H9 (cell line): ENCODE data around the gene SCTR. TPM values are rescaled to one million over a fixed set of nuclear protein-coding genes. Genes with fewer than 3 reads are reported as not detected.

ENCODE experiments used
- DNase-seq: peaks from one replicate; pipeline ENCODE4 v3.0.0-alpha.2; 2017
- H2AFZ ChIP-seq: one replicate; pipeline ENCODE4 v1.6.1; 2013; ENCODE audit warnings: mild to moderate bottlenecking, low read length, control low read depth, moderate library complexity
- H2AK5ac ChIP-seq: 2 replicates; pipeline ENCODE4 v1.6.1; 2013; ENCODE audit warnings: low read length, control low read depth, mixed read lengths; ENCODE audit not compliant: insufficient read length
- H2BK120ac ChIP-seq: one replicate; pipeline ENCODE4 v1.6.1; 2013; ENCODE audit warnings: low read depth, mild to moderate bottlenecking, low read length, control low read depth, inconsistent platforms; ENCODE audit not compliant: poor library complexity, severe bottlenecking
- H2BK12ac ChIP-seq: 2 replicates; pipeline ENCODE4 v1.6.1; 2013; ENCODE audit warnings: low read length, control low read depth, mixed read lengths, low read depth; ENCODE audit not compliant: insufficient read length
- H2BK15ac ChIP-seq: 2 replicates; pipeline ENCODE4 v1.6.1; 2013; ENCODE audit warnings: low read depth, low read length, control low read depth
- H2BK20ac ChIP-seq: one replicate; pipeline ENCODE4 v1.6.1; 2013; ENCODE audit warnings: low read depth, mild to moderate bottlenecking, low read length, control low read depth, inconsistent platforms; ENCODE audit not compliant: poor library complexity, severe bottlenecking
- H2BK5ac ChIP-seq: 2 replicates; pipeline ENCODE4 v1.6.1; 2013; ENCODE audit warnings: low read length, control low read depth, mixed read lengths; ENCODE audit not compliant: insufficient read length
- H3K14ac ChIP-seq: 2 replicates; pipeline ENCODE4 v1.6.1; 2013; ENCODE audit warnings: low read length, control low read depth; ENCODE audit not compliant: insufficient read depth
- H3K18ac ChIP-seq: 2 replicates; pipeline ENCODE4 v1.6.1; 2013; ENCODE audit warnings: low read depth, mild to moderate bottlenecking, mixed read lengths, low read length, control low read depth; ENCODE audit not compliant: insufficient read length
- H3K23ac ChIP-seq: 2 replicates; pipeline ENCODE4 v1.6.1; 2013; ENCODE audit warnings: low read length, control low read depth, mixed read lengths, low read depth; ENCODE audit not compliant: insufficient read length
- H3K23me2 ChIP-seq: 2 replicates; pipeline ENCODE4 v1.6.1; 2013; ENCODE audit warnings: low read depth, mild to moderate bottlenecking, mixed read lengths, low read length, control low read depth; ENCODE audit not compliant: insufficient read length, poor library complexity, severe bottlenecking
- H3K27ac ChIP-seq: 2 replicates; pipeline ENCODE4 v1.5.1; 2013; ENCODE audit warnings: low read length, control low read depth, mixed read lengths, low read depth; ENCODE audit not compliant: insufficient read length
- H3K27me3 ChIP-seq: 2 replicates; pipeline ENCODE4 v1.6.1; 2013; ENCODE audit warnings: low read length, control low read depth, inconsistent platforms; ENCODE audit not compliant: insufficient read depth
- H3K4ac ChIP-seq: 2 replicates; pipeline ENCODE4 v1.6.1; 2013; ENCODE audit warnings: low read depth, mild to moderate bottlenecking, control low read depth, inconsistent platforms, low read length, moderate library complexity
- H3K4me1 ChIP-seq: 2 replicates; pipeline ENCODE4 v1.6.1; 2013; ENCODE audit warnings: low read length, control low read depth, inconsistent platforms; ENCODE audit not compliant: insufficient read depth
- H3K4me2 ChIP-seq: 2 replicates; pipeline ENCODE4 v1.6.1; 2013; ENCODE audit warnings: low read length, control low read depth, mixed read lengths; ENCODE audit not compliant: insufficient read length, insufficient read depth
- H3K56ac ChIP-seq: 2 replicates; pipeline ENCODE4 v1.6.1; 2013; ENCODE audit warnings: low read depth, mild to moderate bottlenecking, mixed read lengths, low read length, control low read depth; ENCODE audit not compliant: insufficient read length
- H3K79me1 ChIP-seq: 2 replicates; pipeline ENCODE4 v1.6.1; 2013; ENCODE audit warnings: low read depth, mild to moderate bottlenecking, moderate library complexity, low read length, control low read depth, inconsistent platforms; ENCODE audit not compliant: insufficient read depth, poor library complexity, severe bottlenecking
- H3K79me2 ChIP-seq: 2 replicates; pipeline ENCODE4 v1.6.1; 2013; ENCODE audit warnings: low read length, control low read depth, inconsistent platforms; ENCODE audit not compliant: insufficient read depth
- H3K9ac ChIP-seq: 2 replicates; pipeline ENCODE4 v1.6.1; 2013; ENCODE audit warnings: low read length, control low read depth, mixed read lengths; ENCODE audit not compliant: insufficient read length; ENCODE audit errors: extremely low read depth
- H3K9me3 ChIP-seq: one replicate; pipeline ENCODE4 v1.6.1; 2013; ENCODE audit warnings: low read depth, low read length, inconsistent platforms; ENCODE audit not compliant: control insufficient read depth
- H3T11ph ChIP-seq: one replicate; pipeline ENCODE4 v1.6.1; 2013; ENCODE audit warnings: mild to moderate bottlenecking, low read length, control low read depth, inconsistent platforms
- H4K20me1 ChIP-seq: one replicate; pipeline ENCODE4 v1.6.1; 2013; ENCODE audit not compliant: control insufficient read depth, insufficient read length, insufficient read depth
- H4K5ac ChIP-seq: 2 replicates; pipeline ENCODE4 v1.6.1; 2013; ENCODE audit warnings: low read depth, mild to moderate bottlenecking, mixed read lengths, low read length, control low read depth; ENCODE audit not compliant: insufficient read length
- H4K8ac ChIP-seq: replicated peaks from 2 replicates; pipeline ENCODE4 v1.6.1; 2013; ENCODE audit warnings: low read length, control low read depth, mixed read lengths, low read depth; ENCODE audit not compliant: insufficient read length
- H4K91ac ChIP-seq: 2 replicates; pipeline ENCODE4 v1.6.1; 2013; ENCODE audit warnings: low read depth, mild to moderate bottlenecking, moderate library complexity, mixed read lengths, low read length, control low read depth; ENCODE audit not compliant: insufficient read length
- H3K27ac Mint-ChIP-seq, 3 experiments: 2 replicates in 2 of 3; 3 replicates in 1 of 3; pipeline ENCODE4 v1.8.0; 2020 to 2021; ENCODE audit warnings: mixed read lengths in 3 of 3, mild to moderate bottlenecking in 1 of 3, moderate library complexity in 1 of 3
- H3K27me3 Mint-ChIP-seq: 2 replicates; pipeline ENCODE4 v1.8.0; 2021; ENCODE audit warnings: low read depth, mild to moderate bottlenecking, moderate library complexity, mixed read lengths
- H3K36me3 Mint-ChIP-seq, 3 experiments: 2 replicates in 2 of 3; 3 replicates in 1 of 3; pipeline ENCODE4 v1.8.0; 2020 to 2021; ENCODE audit warnings: low read depth in 3 of 3, mixed read lengths in 3 of 3; ENCODE audit not compliant: insufficient read depth in 1 of 3
- H3K4me1 Mint-ChIP-seq, 2 experiments: 2 replicates each; pipeline ENCODE4 v1.8.0; 2020; ENCODE audit warnings: mixed read lengths in 2 of 2
- H3K4me3 Mint-ChIP-seq, 2 experiments: 2 replicates in 1 of 2; 3 replicates in 1 of 2; pipeline ENCODE4 v1.8.0; 2020 to 2021; ENCODE audit warnings: mild to moderate bottlenecking in 2 of 2, mixed read lengths in 2 of 2, moderate library complexity in 1 of 2
- H3K9me3 Mint-ChIP-seq, 2 experiments: 2 replicates in 1 of 2; 3 replicates in 1 of 2; pipeline ENCODE4 v1.8.0; 2020; ENCODE audit warnings: mild to moderate bottlenecking in 2 of 2, mixed read lengths in 2 of 2, moderate library complexity in 1 of 2
- CTCF ChIP-seq: fragments of 200-600 bp; sonication (generic); conservative IDR thresholded peaks from 3 replicates; pipeline ENCODE4 v1.8.0; 2021; ENCODE audit warnings: antibody characterized with exemption, mild to moderate bottlenecking
- WGBS: extraction: QIAGEN DNeasy Blood & Tissue Kit; methylation state at CpG from one replicate; pipeline ENCODE4 v1.1.7; 2013; ENCODE audit warnings: missing lambda C conversion rate, low lambda C conversion rate, mixed read lengths; ENCODE audit not compliant: insufficient read length; ENCODE audit errors: extremely low coverage; 5-methylcytosine and 5-hydroxymethylcytosine counted together
- total RNA-seq: library from RNA; stranded (reverse); gene quantifications from 2 replicates; pipeline ENCODE4 v1.2.1, GENCODE V29; 2021

The SCTR gene
- total RNA-seq, 1 experiment from 2014 or later, result not detected

- no peak for DNase-seq
- WGBS, result no CpG with 5 or more reads among the region's 2 CpGs
- no peak overlapping the region for H3K14ac ChIP-seq
- no peak overlapping the region for H3K4me2 ChIP-seq
- no peak overlapping the region for H3K18ac ChIP-seq
- Mint-ChIP-seq H3K27ac (no peak overlapping the region), H3K9me3 (no peaks in the 10 kb centered on the region), H3K4me3 (no peak overlapping the region), H3K4me1 (peaks cover 8 to 10% of the 10 kb centered on the region in 2 experiments), H3K27me3 (peaks cover 47% of the 10 kb centered on the region), H3K36me3 (peaks cover 0 to 2% (median 0%) of the 10 kb centered on the region in 3 experiments; a peak in 1 of 7 replicates)
- no peak for TF ChIP-seq CTCF
- H4K20me1 ChIP-seq, result no peaks in the 10 kb centered on the region
- no peak overlapping the region for H3K27ac ChIP-seq
- no peaks in the 10 kb centered on the region; the same call in 1 of the 2 replicates for H3K27me3 ChIP-seq
- no peak overlapping the region for H4K91ac ChIP-seq
- H3K23ac ChIP-seq, result no peak overlapping the region
- H3T11ph ChIP-seq, result no peak overlapping the region
- H2BK20ac ChIP-seq, result no peak overlapping the region
- no peak overlapping the region for H3K4ac ChIP-seq
- no peaks in the 10 kb centered on the region for H3K9me3 ChIP-seq
- no peaks in the 10 kb centered on the region for H3K79me2 ChIP-seq
- H2BK5ac ChIP-seq, result no peak overlapping the region
- H2AFZ ChIP-seq, result no peak overlapping the region
- H2BK120ac ChIP-seq, result no peak overlapping the region
- H4K8ac ChIP-seq, result no peak overlapping the region
- H3K79me1 ChIP-seq, result no peaks in the 10 kb centered on the region
- H2BK12ac ChIP-seq, result no peak overlapping the region
- H3K4me1 ChIP-seq, result no peaks in the 10 kb centered on the region
- no peak overlapping the region for H3K56ac ChIP-seq
- no peak overlapping the region for H3K9ac ChIP-seq
- no peaks in the 10 kb centered on the region for H3K23me2 ChIP-seq
- H2AK5ac ChIP-seq, result no peak overlapping the region
- no peak overlapping the region for H4K5ac ChIP-seq
- no peak overlapping the region for H2BK15ac ChIP-seq
These were observed 8.2 kb downstream of the SCTR start for GRCh38 chr2:119516121-119516520.
